Effector CD4-positive, alpha-beta T cell (primary cell): ENCODE results near the gene B3GALT4.
A peak's percentile ranks its signal among the peaks of the same experiment; 100 is the strongest.
"Not testable (repeated sequence)": the region's sequence is repeated elsewhere in the genome, so short reads cannot be mapped to it uniquely, and the experiment has no call there.

Experiments used
- DNase-seq: peaks from one replicate; pipeline ENCODE4 v3.0.0-alpha.2; 2020
- total RNA-seq: gene quantifications from one replicate; lab custom pipeline; 2026; lab: John Stamatoyannopoulos, UW

Gene B3GALT4
- 16.1 reads per million, percentile 42 among the genes with 10 or more reads in this experiment for total RNA-seq

DNA sequence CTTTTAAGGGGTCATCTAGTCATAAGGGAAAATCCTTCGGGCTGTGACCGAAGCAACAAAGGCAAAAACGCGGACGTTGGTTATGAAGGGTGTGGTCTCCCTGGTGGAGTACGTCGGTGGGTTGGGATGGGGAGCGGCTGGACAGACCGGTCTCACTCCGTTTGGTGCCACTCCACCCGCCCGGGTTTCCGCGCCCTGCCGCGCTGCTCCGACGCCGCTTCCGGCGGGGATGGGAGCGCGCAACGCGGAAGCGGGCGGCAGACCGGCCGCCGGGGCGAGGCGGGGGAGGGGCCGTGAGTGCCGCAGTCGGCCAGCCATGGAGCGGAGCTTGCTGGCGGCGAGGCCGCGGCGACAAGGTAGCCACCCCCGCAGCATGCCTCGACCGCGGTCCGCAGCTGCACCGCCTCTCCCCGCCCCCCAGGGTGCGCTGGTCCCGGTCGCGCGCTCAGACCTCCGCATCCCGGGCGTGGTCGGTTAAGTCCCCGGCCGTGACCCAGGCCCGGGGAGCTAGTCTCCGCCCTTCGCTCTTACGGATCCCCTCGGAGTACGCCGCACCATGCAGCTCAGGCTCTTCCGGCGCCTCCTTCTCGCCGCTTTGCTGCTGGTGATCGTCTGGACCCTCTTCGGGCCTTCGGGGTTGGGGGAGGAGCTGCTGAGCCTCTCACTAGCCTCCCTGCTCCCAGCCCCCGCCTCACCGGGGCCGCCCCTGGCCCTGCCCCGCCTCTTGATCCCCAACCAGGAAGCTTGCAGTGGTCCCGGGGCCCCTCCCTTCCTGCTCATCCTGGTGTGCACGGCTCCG is at the start of gene B3GALT4:
B3GALT4 (plus strand) TSS at position 260 of the 799 bp plus-strand sequence; CDS start at position 557, 297 bp downstream.
- peak; percentile 59 for DNase-seq

GRCh38 chr6:33235221-33235634 is 41.7 kb upstream of the B3GALT4 start:
- DNase-seq, result no peak

DNA sequence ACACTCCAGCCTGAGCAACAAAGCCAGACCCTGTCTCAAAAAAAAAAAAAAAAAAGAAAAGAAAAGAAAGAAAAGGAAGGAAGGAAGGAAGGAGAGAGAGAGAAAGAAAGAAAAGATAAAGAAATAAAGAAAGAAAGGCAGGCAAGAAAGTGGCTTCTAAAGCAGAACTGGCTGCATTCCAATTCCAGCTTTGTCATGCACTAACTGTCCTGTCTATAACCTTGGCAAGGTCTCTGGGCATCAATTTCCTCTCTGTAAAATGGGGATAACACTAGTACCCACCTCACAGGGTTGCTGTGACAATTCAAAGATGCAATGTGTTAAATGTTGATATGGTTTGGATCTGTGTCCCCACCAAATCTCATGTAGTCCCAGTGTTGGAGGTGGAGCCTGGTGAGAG is 40.6 kb upstream of the B3GALT4 start:
- no peak for DNase-seq

DNA sequence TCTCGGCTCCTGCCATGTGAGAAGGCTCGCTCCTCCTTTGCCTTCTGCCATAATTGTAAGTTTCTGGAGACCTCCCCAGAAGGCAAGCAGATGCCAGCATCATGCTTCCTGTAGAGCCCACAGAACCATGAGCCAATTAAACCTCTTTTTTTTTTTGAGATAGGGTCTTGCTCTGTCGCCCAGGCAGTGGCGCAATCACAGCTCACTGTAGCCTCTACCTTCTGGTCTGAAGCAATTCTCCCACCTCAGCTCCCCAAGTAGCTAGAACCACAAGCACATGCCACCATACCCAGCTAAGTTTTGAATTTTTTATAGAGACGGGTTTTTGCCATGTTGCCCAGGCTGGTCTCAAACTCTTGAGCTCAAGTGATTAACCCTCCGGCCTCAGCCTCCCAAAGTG is 40.1 kb upstream of the B3GALT4 start:
- DNase-seq, result no peak

DNA sequence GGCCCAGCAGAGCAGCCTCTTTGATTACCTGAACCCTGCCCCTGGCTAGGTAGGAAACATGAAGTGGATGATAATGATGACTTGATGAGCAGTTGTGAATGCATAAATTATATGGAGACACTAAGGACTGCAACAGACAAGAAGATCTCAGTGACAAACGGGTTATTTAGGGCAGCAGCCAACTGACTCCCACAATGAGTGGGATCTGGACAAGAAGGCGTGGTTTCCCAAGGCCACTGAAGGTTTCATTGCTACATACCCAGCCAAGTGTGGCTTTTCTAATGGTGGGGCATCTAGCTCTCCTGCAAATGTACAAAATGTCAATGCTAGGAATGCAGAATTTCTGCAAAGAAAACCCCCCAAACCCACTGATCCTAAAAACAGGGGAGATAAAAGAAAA is 39.2 kb upstream of the B3GALT4 start:
- no peak for DNase-seq

- no peak for DNase-seq
Measured at GRCh38 chr6:33241968-33242367, 35.0 kb upstream of the B3GALT4 start.

- DNase-seq, result no peak
Measured at GRCh38 chr6:33243476-33243875, 33.4 kb upstream of the B3GALT4 start.

GRCh38 chr6:33247977-33248642 is 28.8 kb upstream of the B3GALT4 start:
- peak; percentile 88 for DNase-seq

DNA sequence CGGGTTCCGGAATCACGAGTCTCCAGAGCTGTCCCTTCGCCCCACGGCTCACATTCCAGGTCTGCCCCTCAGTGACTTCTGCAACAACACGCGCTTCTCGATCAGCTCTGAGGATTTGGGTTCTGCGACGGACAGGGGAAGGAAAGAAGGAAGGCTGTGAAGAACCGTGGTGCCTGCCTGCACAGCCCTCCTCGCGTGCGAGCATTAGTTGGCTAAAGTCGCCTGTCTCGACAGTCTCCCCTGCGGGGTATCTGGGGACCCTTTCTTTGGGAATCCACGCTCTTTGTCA is 28.3 kb upstream of the B3GALT4 start:
- DNase-seq, result no peak

- DNase-seq, result peak; percentile 95
Measured at GRCh38 chr6:33248932-33249731, 27.8 kb upstream of the B3GALT4 start.

GRCh38 chr6:33249732-33250630 is 26.9 kb upstream of the B3GALT4 start:
- DNase-seq, result no peak

GRCh38 chr6:33250731-33251130 is 26.2 kb upstream of the B3GALT4 start:
- DNase-seq, result no peak

DNA sequence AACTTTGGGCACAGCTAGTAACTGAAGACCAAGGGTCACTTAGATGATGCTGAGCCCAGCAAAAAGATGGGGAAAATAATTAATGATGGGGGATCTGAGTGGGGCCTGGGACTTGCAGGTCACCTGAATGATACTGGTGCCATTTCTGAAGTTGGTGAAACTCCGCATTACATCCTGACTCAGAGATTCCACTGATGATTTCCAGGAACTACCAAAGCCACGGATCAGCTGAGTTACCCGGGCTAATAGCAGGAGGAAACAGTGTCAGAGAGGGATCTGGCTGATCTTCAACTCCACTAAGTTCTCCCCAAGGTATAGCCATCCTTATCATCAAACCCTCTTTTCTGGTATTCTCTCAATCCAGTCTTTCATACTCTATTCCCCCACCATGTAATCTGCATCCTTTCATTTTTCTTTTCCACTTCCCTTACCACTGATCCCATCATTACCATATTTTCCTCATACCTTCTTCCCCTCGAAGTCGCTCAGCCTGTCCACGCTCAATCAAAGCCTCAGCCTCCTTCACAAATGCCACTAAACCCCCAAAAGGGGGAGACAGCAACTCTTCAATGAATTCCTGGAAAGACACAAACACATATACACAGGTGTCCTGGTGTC is 25.4 kb upstream of the B3GALT4 start:
- no peak for DNase-seq

DNA sequence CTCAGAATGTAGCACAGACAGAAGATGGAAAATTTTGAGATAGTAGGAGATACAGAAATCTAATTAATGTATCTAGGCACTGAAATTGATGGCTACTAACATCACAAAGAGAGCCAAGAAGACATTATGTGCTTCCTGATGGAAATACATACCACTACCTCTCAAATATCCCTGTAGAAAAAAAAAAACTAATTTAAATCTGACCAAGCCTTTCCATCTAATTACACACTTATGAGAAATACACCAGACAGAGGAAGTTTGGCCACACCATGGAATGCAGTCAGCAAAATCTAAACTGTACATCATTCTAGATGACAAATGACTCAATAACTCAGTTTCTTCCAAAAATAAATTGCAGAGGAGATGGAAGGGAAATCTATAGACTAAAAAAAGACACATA is 24.2 kb upstream of the B3GALT4 start:
- DNase-seq, result no peak

GRCh38 chr6:33254591-33254990 is 22.3 kb upstream of the B3GALT4 start:
- DNase-seq, result no peak

DNA sequence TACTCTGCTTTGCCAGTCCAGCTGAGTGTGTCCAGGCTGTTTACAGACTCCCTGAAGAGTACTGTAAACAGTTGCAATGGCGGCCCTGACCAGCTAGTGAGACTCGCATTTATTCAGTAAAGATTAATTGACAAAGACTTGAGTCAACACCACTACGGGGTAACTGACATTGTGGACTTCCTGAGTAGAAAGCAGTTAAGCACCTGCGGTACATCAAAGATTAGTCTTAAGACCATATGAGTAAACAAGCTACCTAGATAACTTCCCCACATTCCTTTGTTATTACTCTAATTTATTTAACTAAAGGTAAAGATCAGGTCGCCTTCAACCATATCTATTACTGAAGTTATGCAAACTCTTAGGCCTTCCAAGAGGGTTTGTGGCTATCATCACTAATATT is 17.9 kb upstream of the B3GALT4 start:
- no peak for DNase-seq

DNA sequence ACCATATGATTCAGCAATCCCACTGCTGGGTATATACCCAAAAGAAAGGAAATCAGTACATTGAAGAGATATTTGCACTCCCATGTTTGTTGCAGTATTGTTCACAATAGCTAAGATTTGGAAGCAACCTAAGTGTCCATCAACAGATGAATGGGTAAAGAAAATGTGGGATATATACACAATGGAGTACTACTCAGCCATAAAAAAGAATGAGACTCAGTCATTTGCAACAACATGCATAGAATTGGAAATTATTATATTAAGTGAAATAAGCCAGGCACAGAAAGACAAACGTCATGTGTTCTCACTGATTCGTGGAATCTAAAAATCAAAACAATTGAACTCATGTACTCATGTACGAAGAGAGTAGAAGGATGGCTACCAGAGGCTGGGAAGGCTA is 14.4 kb upstream of the B3GALT4 start:
- DNase-seq, result not testable (repeated sequence)

DNA sequence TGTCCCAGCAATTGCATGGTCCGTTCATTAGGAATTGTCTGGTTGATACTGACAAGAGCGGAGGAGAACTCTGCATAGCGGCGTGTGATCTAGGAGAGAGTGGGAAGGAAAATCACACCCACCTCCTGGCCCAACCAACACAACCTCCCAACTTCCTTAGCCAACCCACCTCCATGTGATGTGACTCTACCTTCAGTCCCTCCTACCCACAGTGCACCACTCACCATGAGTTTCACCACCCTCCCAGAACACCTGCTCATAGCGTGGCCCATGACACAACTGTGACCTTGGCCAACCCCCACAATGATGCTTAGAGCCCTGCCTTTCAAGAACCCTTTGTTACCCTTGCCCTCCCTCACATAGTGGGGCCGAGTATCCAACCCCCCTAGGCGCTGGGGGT is 12.9 kb upstream of the B3GALT4 start:
- DNase-seq, result no peak

DNA sequence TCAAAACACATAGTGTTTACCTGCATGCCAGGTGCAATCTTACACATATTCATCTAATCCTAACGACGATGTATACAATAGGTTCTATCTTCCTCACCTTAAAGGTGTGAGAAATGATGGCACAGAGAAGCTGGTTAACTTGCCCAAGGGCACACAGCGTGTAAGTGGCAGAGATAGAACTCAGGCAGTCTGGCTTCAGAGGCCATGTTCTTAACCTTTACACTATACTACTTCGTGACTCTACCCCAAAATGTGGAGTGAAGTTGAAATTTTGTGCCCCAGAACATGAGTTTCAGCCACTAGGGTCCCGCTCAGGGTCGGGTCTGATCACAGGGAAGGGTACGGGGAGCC is 5.8 kb upstream of the B3GALT4 start:
- no peak for DNase-seq

DNA sequence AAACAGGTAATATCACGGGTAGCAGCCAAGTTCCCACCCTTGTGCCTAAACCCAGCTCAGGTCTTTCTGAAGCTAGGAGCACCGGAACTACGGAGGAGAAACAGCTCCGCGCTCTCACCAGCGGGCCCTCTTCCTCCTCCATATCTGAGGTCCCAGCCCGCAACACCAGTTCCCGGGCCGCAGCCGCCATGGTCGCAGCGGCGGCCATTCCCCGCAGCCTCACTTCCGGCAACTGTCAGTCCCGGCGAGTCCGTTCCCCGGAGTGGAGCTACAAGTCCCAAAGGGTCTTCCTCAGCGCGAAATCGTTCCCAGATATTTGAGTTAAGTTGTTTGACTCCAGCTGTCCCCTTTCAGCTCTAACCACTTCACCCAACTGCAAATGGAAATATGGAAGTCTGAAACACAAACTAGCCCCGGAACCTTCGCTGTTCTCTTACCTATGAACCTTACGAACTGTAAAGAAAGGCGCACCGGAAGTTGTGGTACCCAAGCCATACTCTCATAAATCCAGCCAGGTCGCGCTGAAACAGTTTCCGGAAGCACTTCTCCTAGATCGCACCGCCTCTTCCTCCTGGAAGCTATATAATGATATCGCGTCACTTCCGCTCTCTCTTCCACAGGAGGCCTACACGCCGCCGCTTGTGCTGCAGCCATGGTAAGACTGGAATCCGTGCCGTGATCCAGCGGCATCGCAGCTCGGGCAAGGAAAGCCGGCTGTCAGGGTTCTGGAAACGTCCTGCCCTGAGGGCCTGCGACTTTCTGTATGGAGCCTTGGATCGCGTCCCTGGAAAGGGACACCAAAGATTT is 5.3 kb upstream of the B3GALT4 start, which contains the start of the genes RPS18 and VPS52:
RPS18 (plus strand) TSS at position 608 of the 807 bp plus-strand sequence; CDS start at position 653, 45 bp downstream.
VPS52 (minus strand) TSS at position 409 of the 807 bp plus-strand sequence; CDS start at position 208, 201 bp downstream.
- peak; percentile 89 for DNase-seq
